HUES48 (cell line): ENCODE results near the gene BCAS3.

Experiments used
- H3K27ac ChIP-seq: one replicate; pipeline ENCODE4 v1.7.0; 2013; ENCODE audit warnings: low read depth, low read length, inconsistent platforms
- H3K27me3 ChIP-seq: 2 replicates; pipeline ENCODE4 v1.6.1; 2013; ENCODE audit warnings: mild to moderate bottlenecking, low read length; ENCODE audit not compliant: control insufficient read depth, insufficient read depth
- H3K36me3 ChIP-seq: 2 replicates; pipeline ENCODE4 v1.6.1; 2013; ENCODE audit warnings: low read length; ENCODE audit not compliant: control insufficient read depth, insufficient read depth
- H3K4me1 ChIP-seq: 2 replicates; pipeline ENCODE4 v1.6.1; 2013; ENCODE audit warnings: mild to moderate bottlenecking, low read length; ENCODE audit not compliant: control insufficient read depth, insufficient read depth
- H3K4me3 ChIP-seq: 2 replicates; pipeline ENCODE4 v1.5.1; 2013; ENCODE audit warnings: mild to moderate bottlenecking, low read depth, low read length
- H3K9ac ChIP-seq: 2 replicates; pipeline ENCODE4 v1.6.1; 2013; ENCODE audit warnings: mild to moderate bottlenecking, low read depth, low read length, moderate library complexity
- H3K9me3 ChIP-seq: 2 replicates; pipeline ENCODE4 v1.6.1; 2013; ENCODE audit warnings: low read length; ENCODE audit not compliant: control insufficient read depth, insufficient read depth

Gene BCAS3

DNA sequence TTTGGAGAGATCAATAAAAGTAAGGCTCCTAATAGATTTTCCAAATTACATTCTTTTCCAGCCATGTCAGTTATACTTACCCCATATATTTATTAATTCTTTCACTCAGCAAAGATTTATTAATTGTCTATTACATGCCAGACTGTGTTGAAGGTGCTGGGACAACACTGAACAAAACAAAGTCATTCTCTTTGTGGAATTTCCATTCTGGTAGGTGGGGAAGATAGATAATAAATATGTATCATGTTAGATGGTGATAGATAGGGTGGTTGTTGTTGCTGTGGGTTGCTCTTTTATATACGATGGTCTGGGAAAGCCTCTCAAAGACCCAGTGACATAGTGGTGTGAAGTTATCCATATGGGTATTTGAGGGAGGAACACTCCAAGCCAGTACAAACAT is 39.1 kb downstream of the BCAS3 start:
- Histone ChIP-seq H3K4me1 (no peaks in the 10 kb centered on the region), H3K27ac (no peak overlapping the region), H3K27me3 (no peaks in the 10 kb centered on the region), H3K36me3 (no peaks in the 10 kb centered on the region), H3K9me3 (no peaks in the 10 kb centered on the region), H3K4me3 (no peak overlapping the region), H3K9ac (no peak overlapping the region)

DNA sequence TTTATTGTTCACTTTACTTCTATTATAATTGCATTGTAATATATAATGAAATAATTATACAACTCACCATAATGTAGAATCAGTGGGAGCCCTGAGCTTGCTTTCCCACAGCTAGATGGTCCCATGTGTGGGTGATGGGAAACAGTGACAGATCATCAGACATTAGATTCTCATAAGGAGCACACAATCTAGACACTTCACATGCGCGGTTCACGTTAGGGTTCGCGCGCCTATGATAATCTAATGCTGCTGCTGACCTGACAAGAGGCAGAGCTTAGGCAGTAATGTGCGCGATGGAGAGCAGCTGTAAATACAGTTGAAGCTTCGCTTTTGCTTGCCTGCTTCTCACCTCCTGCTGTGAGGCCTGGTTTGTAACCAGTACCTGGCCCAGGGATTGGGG is 40.2 kb downstream of the BCAS3 start:
- Histone ChIP-seq H3K4me3 (no peak overlapping the region), H3K9ac (no peak overlapping the region), H3K27ac (no peak overlapping the region), H3K9me3 (no peaks in the 10 kb centered on the region), H3K27me3 (no peaks in the 10 kb centered on the region), H3K36me3 (no peaks in the 10 kb centered on the region), H3K4me1 (no peaks in the 10 kb centered on the region)

- H3K27ac ChIP-seq, result no peak overlapping the region
- no peaks in the 10 kb centered on the region for H3K4me1 ChIP-seq
- H3K4me3 ChIP-seq, result no peak overlapping the region
- no peaks in the 10 kb centered on the region for H3K27me3 ChIP-seq
- no peaks in the 10 kb centered on the region for H3K36me3 ChIP-seq
- no peaks in the 10 kb centered on the region for H3K9me3 ChIP-seq
- H3K9ac ChIP-seq, result no peak overlapping the region
Measured at GRCh38 chr17:60720763-60721531, 43.3 kb downstream of the BCAS3 start.

DNA sequence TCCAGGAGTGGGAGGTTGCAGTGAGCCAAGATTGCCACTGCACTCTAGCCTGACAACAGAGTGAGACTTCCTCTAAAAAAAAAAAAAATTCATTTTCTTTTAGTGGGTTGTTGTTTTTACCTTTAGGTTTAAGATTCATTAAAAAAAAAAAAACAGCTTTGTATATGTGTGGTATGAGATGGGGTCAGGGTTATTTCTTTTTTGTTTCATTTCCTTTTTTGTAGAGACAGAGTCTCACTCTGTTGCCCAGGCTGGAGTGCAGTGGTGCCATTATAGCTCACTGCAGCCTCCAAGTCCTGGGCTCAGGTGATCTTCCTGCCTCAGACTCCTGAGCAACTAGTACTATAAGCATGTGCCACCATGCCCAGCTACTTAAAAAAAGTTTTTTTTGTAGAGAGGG is 47.0 kb downstream of the BCAS3 start:
- Histone ChIP-seq H3K9me3 (no peaks in the 10 kb centered on the region), H3K9ac (no peak overlapping the region)

DNA sequence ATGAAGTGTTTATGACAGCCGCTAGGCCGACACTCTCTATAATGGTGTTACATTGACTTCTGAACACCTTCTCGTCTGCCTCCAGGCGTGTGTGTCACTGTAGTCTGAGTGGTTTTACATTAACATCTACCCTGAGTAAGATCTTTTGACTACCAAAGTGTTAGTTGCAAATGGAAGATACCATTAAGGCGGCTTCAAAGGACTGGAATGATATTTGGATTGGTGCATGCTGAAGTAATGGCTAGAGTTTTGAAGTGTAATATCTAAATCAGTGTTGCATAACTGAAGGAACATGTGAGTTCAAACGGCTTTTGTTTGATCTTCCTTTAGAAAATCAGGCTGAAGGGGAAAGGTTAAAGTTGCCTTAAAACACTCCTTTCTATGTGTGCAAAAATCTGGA is 52.2 kb downstream of the BCAS3 start:
- Histone ChIP-seq H3K4me3 (no peak overlapping the region), H3K27me3 (no peaks in the 10 kb centered on the region), H3K4me1 (no peaks in the 10 kb centered on the region), H3K36me3 (no peaks in the 10 kb centered on the region), H3K27ac (no peak overlapping the region), H3K9ac (no peak overlapping the region), H3K9me3 (no peaks in the 10 kb centered on the region)

More for the DNA sequence above, 47.0 kb downstream of the BCAS3 start:
- no peak overlapping the region for H3K4me3 ChIP-seq
- H3K27me3 ChIP-seq, result no peaks in the 10 kb centered on the region
- no peaks in the 10 kb centered on the region for H3K36me3 ChIP-seq
- no peaks in the 10 kb centered on the region for H3K4me1 ChIP-seq
- H3K27ac ChIP-seq, result no peak overlapping the region

GRCh38 chr17:60730273-60730672 is 52.6 kb downstream of the BCAS3 start:
- H3K4me3 ChIP-seq, result no peak overlapping the region
- no peak overlapping the region for H3K9ac ChIP-seq
- H3K4me1 ChIP-seq, result no peaks in the 10 kb centered on the region
- no peaks in the 10 kb centered on the region for H3K36me3 ChIP-seq
- H3K27ac ChIP-seq, result no peak overlapping the region
- H3K9me3 ChIP-seq, result no peaks in the 10 kb centered on the region
- no peaks in the 10 kb centered on the region for H3K27me3 ChIP-seq

DNA sequence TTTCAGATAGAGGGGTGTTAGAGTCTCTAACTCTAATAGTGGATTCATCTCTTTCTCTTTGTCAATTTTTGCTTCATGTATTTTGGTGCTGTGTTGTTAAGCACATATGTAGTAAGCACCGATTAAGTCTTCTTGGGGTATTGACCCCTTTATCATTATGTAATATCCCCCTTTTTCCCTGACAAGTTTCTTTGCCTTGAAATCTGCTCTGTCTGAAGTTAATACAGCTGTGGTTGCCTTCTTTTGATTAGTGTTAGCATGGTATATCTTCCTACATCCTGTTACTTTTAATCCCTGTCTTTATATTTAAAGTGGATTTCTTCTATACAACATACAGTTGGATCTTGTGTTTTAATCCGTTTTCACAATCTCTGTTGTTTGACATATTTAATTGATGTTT is 60.6 kb downstream of the BCAS3 start:
- Histone ChIP-seq H3K9me3 (no peaks in the 10 kb centered on the region), H3K36me3 (no peaks in the 10 kb centered on the region)

DNA sequence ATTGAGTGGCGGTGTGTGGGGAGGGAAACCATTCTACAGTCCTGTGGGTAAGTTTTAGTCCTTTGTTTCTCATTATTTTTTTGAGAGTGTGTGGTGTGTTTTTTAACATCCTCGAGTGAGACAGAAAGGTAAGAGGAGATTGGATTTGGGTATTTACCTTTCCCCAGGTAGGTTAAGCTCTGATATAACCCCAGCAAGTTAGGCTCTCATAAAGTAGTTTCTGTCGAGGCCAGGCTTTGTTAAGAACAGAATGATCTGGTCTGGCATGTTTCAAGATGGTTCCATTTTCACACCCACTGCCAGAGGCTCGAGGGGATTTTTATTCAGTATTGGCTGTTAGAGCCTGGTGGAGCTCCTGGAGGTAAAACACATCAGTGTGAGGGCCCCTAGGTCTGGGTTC is 62.9 kb downstream of the BCAS3 start:
- peaks cover 17% of the 10 kb centered on the region for H3K4me1 ChIP-seq
- H3K4me3 ChIP-seq, result no peak overlapping the region
- no peaks in the 10 kb centered on the region for H3K27me3 ChIP-seq
- H3K27ac ChIP-seq, result no peak overlapping the region
- no peaks in the 10 kb centered on the region for H3K9me3 ChIP-seq
- no peaks in the 10 kb centered on the region for H3K36me3 ChIP-seq
- no peak overlapping the region for H3K9ac ChIP-seq

More for the DNA sequence above, 60.6 kb downstream of the BCAS3 start:
- no peak overlapping the region for H3K27ac ChIP-seq
- no peaks in the 10 kb centered on the region for H3K27me3 ChIP-seq
- H3K9ac ChIP-seq, result no peak overlapping the region
- H3K4me1 ChIP-seq, result peaks cover 1% of the 10 kb centered on the region
- no peak overlapping the region for H3K4me3 ChIP-seq

DNA sequence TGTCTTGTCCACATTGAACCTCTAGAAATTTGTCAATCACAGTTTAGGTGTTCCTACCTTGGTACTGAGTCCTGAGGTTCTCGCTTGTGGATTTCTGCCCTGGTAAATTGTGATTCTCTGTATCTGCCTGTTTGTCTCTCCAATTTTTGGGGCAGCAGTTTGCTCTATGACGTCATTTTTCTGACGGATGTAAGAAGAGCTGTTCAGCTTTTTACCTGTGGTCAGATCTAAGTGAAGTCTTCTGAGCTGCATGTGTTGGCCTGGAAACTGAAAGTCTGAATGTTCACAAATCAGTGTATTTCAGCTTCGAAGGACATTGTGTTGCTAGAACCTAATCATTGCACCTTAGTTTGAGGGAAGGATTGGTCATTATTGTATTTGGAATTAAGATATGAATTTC is 63.4 kb downstream of the BCAS3 start:
- Histone ChIP-seq H3K36me3 (no peaks in the 10 kb centered on the region), H3K4me3 (no peak overlapping the region), H3K4me1 (peaks cover 17% of the 10 kb centered on the region), H3K27ac (no peak overlapping the region), H3K9me3 (no peaks in the 10 kb centered on the region), H3K9ac (no peak overlapping the region), H3K27me3 (no peaks in the 10 kb centered on the region)

DNA sequence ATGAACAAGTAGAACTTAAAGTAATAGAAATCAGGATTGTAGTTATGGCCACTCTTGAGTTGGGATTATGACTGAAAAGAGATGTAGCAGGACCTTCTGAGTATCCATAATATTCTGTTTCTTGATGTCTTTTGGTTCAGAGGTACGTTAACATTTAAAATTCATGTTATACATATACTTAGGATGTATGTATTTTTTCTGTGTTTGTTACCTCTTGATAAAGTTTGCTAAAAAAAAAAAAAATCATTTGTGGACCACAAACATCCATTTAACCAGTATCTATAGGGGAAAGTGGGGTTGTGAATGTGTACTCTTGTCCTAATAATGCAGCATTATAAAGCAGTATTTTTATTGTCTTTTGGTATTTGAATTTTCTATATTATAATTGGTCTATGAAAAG is 65.6 kb downstream of the BCAS3 start:
- Histone ChIP-seq H3K4me3 (no peak overlapping the region), H3K9ac (no peak overlapping the region), H3K27me3 (no peaks in the 10 kb centered on the region), H3K9me3 (no peaks in the 10 kb centered on the region), H3K27ac (peak overlapping the region; percentile 62), H3K4me1 (peaks cover 36% of the 10 kb centered on the region), H3K36me3 (no peaks in the 10 kb centered on the region)

- peak overlapping the region; percentile 48; the same call in 1 of the 2 replicates for H3K9ac ChIP-seq
- H3K36me3 ChIP-seq, result no peaks in the 10 kb centered on the region
- no peaks in the 10 kb centered on the region for H3K27me3 ChIP-seq
- H3K4me3 ChIP-seq, result peak overlapping the region; percentile 24; the same call in 1 of the 2 replicates
- no peaks in the 10 kb centered on the region for H3K9me3 ChIP-seq
- H3K4me1 ChIP-seq, result peaks cover 40% of the 10 kb centered on the region
- H3K27ac ChIP-seq, result peak overlapping the region; percentile 62
Measured at GRCh38 chr17:60743799-60744198, 66.1 kb downstream of the BCAS3 start.
